Hematopoietic multipotent progenitor cell treated with erythropoietin and hydrocortisone succinate and interleukin-3 and kit ligand, for 6 days (in vitro differentiated cells): ENCODE data around the gene LZTR1.
"Not testable (repeated sequence)": the region's sequence is repeated elsewhere in the genome, so short reads cannot be mapped to it uniquely, and the experiment has no call there.

Experiments
- DNase-seq: peaks from one replicate; pipeline ENCODE4 v3.0.0-alpha.2; 2015

The LZTR1 gene

DNA sequence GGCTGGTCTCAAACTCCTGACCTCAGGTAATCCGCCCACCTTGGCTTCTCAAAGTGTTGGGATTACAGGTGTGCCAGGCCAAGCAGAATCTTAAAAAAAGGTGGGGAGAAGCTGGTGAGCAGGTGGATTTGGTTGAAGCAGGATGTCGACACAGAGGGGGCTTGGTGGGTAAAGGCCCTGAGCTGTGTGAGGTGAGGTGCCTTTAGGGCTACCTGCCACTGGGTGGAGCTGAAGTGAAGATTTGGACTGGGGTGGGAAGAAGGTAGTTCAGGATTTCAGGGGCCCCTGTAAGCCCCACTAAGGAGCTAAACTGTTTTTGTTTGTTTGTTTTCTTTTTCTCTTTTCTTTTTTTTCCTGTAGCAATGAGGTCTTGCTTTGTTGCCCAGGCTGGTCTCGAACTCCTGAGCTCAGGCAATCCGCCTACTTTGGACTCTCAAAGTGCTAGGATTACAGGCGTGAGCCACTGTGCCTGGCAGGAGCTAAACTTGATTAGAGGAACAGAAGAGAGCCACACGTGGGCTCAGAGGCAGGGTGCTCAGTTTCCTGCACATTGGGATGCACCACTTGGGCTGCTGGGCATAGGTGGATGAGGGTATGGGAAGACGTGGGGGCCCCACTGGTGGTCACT, 38.8 kb downstream of the LZTR1 start:
- peak; percentile 67 for DNase-seq

DNA sequence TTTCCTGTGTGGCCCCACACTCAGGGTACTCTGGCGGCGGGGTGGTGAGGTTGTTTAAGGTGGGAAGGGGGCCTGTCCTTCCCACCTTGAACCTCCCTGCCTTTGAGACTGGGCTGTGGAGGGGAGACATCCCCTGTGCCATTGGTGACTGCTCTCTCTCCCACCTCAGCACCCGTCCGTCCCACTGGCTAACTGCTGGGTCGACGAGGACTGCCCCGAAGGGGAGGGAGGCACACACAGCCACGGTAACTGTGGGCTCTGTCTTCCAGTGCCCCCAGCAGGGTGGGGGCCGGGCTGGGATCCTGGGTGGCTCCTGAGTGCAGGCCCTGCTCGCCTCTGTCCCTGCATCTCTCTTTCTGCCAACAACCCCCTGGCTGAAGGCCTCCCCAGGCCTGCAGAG, 40.4 kb downstream of the LZTR1 start:
- DNase-seq, result no peak

DNA sequence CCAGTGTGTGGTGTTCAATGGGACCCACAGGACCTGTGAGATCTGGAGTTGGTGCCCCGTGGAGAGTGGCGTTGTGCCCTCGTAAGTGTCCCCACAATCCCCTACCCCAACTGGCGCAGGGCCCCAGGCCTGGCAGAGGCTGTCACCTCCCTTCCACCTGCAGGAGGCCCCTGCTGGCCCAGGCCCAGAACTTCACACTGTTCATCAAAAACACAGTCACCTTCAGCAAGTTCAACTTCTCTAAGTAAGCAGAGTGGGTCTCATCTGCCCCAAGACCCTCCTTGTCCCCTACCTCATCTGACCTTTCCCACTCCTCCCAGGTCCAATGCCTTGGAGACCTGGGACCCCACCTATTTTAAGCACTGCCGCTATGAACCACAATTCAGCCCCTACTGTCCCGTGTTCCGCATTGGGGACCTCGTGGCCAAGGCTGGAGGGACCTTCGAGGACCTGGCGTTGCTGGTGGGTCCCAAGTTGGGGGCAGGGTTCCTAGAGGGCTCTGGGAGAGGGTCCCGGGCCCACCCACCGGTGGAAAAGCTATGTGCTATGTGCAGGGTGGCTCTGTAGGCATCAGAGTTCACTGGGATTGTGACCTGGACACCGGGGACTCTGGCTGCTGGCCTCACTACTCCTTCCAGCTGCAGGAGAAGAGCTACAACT, 41.0 kb downstream of the LZTR1 start:
- no peak for DNase-seq

DNA sequence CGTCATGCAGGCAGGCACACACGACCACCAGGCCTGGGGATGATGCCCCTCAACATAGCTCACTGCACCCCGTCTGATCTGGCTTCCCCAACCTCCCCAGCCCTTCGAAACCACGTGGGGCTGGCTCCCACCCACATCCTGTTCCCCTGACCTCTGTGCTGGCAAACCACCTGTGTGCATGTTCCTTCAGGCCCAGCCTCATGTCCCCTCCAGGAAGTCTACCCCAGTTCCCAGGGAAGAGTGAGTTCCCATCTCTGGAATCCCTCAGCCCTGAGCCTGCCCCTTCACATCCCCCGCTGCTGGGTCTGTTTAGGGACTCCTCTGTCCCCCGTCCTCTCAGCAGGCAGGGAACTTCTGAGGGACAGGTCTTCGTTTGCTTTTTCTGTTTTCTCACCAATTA, 43.2 kb downstream of the LZTR1 start:
- no peak for DNase-seq

DNA sequence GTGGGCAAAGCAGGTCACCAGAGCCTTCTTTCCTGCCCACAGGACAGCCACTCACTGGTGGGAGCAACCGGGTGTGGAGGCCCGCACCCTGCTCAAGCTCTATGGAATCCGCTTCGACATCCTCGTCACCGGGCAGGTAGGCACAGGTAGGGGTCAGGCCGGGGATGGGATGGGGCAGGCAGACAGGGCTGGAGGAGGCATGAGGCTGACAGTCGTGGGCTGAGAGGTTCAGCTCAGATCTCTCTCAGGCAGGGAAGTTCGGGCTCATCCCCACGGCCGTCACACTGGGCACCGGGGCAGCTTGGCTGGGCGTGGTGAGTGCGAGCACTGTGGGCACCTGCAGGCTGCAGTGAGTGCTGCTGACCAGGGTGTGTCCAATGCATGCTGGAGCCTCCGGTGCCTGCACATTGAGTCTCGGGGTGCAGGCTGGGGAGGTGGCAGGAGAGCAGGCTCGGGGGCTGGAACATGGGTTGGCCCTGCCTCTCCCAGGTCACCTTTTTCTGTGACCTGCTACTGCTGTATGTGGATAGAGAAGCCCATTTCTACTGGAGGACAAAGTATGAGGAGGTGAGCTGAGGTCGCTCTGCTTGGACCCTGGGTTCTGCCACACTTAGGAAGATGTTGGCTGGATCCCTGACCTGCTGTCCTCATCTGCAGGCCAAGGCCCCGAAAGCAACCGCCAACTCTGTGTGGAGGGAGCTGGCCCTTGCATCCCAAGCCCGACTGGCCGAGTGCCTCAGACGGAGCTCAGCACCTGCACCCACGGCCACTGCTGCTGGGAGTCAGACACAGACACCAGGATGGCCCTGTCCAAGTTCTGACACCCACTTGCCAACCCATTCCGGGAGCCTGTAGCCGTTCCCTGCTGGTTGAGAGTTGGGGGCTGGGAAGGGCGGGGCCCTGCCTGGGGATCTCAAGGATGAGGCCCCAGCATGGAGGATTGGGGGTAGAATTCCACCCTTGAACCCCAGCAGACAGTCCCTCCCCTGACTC, 44.0 kb downstream of the LZTR1 start:
- no peak for DNase-seq

DNA sequence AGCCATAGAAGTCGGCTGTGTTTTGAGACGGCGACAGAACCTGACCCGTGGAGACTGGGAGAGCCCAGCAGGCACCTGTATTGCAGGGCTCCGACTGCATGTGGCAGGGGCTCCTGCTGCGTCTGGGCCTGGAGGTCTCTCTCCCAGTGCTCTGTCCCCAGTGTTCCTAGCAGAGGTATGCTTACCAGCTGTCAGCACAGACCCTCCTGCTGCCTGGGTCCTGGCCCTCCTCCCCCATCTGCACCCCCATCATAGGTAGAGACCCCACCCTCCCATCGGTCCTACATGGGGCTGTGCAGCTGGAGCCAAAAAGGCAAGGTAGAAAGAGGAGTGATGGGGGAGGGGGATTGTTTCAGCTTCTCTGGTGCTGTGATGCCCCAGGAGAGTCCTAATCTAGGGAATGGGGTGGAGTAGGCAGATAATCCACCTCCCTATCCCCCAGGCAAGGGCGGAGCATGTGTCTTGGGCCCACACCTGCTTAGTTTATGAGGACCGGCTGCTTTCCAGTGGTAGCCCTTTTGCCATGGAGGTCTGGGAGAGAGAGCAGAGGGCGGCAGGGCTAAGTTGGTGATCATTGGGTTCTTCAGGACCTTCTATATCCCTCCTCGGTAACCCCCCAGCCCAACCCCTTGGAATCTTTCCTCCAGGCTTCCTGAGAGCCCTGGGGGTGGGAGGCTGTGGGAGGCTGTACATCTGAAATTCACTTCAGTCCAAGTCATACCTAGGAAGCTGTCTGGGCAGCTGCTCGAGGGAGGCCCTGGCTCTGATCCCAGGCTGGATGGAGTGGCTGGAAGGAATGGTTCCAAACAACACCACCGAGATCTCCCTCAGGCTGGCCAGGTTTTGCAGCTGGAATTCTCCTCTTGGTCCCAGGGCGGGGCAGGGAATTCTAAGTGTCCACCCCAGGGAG, 44.9 kb downstream of the LZTR1 start:
- DNase-seq, result no peak

DNA sequence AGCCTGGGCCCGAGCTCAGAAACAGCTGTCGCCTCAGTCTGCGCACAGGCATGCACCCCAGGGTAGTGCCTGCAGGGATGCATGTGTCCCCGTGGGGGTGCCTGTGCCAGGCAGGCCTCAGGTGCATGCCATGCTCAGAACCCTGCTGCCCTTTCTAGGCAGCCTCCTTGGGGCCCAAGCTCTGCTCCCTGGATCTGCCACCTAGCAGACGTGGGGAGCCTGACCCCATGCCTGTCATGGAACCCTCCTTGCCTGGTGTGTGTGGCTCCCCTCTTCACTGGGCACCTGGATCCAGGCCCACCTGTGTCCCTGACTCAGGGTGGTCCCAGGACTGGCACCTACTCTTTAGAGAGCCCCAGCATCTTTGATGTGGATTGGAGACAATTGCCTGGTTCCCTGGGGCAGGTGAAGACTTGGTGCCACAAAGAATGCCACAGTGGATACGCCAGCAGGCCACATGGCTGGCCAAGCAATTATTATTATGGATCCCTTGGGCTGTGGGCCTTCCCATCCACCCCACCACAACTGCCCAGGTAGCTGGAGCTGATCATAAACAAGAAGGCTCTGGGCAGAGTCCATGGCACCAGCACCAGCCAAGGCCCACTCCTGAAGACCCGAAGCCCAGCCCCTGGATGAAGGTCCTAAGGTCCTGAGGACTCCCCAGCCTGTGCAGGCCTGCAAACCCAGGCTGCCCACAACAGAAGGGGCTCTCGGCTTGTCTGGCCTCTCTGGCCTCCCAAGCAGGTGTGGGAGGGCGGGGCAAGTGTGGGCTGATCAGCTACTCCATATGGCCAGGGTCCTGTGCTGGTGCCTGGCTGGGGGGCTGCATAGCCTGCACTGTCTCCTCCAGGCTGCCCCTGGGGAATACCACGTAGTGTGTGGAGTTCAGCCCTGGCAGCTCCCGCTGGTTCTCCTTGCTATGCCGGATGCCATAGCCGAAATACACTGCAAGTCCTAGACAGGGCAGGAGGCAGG, 46.5 kb downstream of the LZTR1 start:
- no peak for DNase-seq

DNA sequence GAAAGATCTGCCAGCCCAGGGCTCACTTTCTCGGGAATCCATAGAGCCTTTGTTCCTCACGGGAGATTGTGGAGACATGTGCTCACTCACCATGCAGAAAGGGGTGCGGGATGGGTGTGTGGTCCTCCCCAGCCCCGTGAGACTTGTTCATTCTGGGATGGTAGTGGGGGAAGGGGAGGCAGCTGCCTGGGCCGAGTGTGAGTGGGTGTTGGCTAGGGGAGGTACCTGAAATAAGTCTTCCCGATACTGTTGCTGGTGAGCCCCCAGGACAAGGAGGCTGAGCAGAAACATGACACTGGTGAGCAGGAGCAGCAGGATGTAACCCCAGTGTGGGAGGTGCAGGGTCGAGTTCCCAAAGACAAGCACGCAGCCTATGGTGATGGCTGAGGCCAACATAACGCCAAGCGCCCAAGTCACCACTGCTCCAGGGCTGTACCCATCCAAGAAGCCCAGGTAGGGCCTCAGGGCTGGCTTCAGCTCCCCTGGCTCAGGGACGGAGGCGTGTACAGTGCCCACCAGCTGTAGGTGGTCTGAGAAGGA, 47.5 kb downstream of the LZTR1 start:
- no peak for DNase-seq

DNA sequence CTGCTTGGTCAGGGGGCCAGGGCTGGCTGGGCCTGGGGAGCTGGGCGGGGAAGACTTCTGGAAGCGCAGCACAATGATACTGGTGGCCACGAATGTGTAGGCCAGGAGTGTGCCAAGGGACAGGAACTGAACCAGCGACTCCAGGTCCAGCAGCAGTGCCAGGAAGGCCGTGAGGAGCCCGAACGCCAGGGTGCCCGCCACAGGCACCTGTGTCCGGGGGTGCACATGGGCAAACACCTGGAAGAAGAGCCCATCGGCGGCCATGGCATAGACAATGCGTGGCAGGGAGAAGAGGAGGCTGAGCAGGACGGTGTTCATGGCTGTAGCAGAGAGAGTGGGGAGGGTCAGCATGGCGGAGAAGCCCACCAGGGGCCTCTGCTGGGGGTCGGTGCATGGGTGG, 47.9 kb downstream of the LZTR1 start:
- no peak for DNase-seq

DNA sequence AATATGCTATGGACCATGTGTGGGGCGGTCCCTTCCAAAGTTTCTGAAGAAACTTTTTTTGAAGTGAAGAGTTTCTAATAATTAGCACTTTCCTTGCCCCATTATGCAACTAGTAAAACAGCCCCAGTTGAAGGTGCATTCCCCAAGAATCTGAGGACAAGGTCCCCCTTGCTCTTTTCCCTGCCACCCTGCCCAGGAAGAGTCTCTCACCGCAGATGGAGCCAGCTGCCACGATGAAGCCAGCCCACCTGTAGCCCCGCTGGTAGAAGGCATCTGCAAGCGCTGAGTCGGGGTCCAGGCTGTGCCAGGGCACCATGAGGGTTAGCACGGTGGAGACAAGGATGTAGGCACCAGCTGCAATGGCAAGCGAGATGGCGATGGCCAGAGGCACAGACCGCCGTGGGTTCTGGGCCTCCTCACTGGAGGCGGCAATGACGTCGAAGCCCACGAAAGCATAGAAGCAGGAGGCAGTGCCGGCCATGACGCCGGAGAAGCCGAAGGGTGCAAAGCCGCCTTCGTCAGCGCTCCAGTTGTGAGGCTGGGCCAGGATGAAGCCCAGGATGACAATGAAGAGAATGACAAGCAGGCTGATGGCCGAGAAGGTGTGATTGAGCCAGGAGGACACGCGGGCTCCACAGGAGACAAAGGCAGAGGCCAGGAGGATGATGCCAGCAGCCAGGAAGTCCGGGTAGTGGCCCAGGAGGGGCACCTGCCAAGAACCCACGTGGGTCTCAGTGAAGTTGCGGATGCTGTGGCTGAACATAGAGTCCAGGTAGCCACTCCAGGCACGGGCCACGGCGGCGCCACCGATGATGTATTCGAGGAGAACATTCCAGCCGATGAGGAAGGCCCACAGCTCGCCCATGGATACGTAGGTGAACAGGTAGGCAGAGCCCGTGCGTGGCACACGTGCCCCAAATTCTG, 48.8 kb downstream of the LZTR1 start:
- no peak for DNase-seq

DNA sequence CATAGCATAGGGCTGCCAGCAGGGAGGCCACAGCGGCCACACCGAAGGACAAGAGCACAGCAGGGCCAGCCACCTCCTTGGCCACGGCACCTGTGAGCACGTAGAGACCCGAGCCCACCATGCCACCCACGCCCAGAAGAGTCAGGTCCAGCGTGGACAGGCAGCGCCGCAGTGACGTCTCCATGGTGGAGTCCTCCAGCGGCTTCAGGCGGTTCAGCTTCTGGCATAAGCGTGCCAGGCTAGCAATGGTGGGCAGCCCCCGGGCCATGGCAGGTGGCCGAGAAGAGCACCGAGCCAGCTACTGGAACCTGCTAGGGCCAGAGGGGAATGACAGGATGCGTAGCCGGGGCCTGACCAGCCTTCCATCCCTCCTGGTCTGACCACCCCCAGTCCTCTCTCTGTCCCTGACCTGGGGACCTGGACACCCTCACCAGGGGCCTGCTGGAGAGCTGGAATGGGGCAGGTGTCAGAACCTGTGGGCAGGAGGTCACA, 49.5 kb downstream of the LZTR1 start:
- no peak for DNase-seq

DNA sequence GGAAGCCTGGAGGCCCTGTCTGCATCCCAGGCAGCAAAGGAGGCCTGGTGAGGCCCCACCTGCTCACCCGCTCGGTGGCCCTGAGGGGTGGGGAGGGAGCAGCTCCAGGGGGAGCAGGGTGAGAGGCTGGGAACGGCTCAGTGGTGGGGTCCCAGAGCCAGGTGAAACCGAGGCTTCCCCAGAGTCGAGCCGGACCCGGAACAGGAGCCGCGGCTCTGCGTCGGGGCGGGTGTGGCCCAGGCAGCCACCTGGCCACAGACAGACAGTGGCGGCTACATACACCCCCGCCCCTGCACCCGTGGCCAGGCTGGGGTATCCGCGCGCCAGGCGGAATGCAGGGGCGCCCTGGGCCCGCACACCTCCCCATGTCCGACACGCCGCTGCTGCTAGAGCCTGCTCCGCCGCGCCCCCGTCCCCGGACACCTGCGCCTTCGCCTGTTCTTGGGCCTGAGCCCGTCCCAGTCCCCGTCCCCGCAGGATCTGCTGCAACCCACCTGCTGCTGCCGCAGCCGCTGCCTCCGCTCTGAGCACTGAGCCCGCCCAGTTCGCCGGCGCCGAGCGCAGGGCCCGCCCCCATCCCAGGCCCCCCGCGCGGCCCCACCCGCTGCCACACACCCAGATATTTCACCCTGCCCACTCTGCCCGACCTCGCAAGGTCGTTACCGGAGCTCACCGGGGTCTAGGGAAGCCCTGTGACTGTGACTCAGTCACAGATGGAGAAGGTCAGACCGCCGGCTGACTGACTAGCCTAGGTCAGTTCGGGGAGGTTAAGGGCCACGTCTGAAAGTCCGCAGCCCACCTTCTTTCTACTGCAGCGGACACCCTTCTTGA, 50.2 kb downstream of the LZTR1 start, which contains the start of gene SLC7A4:
Gene SLC7A4, minus strand, starts transcription at position 525 of the 831 bp plus-strand sequence. CDS start 749 bp downstream, outside the sequence.
- peak; percentile 32 for DNase-seq

DNA sequence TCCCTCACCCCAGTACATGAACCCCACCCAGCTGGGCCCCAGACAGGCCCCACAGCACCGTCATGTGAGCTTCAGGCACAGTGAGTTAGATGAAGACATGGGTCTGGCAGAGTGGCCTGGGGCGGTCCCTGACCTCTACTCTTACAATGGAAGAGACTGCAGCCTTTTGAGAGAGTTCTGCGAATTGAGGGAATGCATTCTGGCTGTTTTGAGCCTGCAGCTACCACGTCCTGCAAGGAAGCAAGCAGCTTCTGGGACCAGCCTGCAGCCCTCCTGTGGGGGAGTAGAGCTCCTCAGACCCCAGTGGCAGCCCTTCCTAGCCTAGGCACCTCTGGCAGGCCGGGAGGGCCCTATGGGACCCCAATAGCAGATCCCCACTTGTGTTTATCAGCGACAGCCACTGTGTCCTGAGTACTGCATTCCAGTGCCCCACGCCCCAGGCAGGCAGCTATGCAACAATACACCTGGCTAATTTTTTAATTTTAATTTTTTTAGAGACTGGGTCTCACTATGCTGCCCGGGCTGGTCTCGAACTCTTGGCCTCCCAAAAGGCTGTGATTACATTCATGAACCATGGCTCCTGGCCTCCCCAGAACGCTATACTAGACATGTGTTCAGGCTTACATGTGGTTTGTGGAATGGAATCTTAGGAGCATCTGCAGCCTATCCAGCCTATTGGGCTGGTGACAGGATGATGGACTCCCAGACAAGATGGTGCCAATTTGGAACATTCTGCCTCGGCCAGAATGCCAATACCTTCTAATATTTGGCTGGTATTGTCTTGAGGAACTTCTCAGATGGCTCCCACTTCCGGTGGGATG, 51.0 kb downstream of the LZTR1 start:
- no peak for DNase-seq

DNA sequence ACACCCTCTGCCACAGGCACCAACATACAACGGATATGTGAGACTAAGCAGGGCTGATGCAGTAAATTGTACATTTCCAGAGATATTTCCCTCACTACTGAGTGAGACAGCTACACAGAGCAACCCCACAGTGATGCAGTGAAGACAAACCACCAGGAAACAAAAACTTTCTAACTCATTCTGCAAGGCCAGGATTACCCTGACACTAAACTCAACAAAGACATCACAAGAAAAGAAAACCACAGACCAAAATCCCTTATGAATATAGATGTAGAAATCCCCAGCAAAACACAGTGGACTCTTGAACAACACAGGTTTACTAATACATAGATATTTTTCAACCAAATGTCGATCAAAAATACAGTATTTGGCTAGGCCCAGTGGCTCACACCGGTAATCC, 51.8 kb downstream of the LZTR1 start:
- DNase-seq, result no peak

DNA sequence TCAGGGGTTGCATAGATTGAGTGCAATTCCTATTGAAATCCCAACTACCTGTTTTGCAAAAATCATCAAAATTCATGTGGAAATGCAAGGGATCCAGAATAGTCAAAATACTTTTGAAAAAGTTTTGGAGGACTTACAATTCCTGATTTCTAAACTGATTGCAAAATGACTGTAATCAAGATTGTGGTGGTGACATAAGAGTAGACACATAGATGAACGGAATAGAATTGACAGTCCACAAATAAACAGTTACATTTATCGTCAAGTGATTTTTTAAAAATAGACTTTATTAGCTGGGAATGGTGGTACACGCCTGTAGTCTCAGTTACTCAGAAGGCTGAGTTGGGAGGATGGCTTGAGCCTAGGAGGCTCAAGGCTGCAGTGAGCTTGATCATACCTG, 52.9 kb downstream of the LZTR1 start:
- no peak for DNase-seq

DNA sequence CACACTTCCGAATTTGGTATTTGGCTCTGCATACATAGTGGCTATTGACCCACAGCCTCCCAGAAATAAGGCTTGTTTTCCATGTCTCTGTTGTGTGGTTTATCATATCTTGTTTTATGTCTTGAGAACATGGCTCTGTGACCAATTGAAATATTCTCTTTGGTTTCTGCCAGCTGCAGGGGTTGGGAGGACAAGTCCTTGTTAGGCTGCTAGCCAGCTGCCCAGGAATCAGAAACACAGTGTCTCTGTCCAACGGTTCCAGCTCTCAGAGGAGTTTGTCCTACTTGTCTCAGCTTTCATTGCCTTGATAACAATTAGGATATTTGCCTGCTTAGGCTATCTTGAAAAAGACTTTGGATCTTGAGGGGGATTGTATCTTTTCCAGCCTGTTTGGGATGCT, 56.3 kb downstream of the LZTR1 start:
- DNase-seq, result no peak

DNA sequence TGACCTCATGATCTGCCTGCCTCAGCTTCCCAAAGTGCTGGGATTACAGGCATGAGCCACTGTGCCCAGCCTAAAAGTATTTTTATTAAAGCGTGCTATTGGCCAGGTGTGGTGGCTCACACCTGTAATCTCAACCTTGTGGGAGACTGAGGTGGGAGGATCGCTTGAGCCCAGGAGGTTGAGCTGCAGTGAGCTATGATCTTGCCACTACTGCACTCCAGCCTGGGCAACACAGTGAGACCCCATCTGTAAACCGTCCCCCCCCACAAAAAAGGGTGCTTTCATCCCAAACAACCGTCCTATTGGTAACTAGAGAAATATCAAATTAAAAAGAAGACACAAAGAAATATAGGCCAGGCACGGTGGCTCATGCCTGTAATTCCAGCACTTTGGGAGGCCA, 57.1 kb downstream of the LZTR1 start:
- DNase-seq, result not testable (repeated sequence)

DNA sequence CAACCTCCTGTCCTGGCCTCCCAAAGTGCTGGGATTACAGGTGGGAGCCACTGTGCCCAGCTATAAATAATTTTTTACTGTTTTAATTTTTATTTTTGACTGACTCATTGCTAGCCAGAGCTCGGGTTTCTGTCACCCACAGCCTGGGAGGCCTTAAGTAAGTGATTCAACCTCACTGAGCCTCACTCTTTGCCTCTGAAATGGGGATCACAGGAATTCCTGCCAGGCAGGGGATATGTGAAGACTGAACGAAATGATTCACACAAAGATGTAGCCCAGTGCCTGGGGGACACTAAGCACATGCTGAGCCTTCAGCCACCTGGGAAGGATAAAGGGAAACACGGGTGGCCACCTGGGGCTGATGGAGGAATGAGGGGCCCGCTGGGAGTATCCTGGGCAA, 59.8 kb downstream of the LZTR1 start:
- DNase-seq, result no peak
